ENCODE data around the gene TMEM191C. TPM values are rescaled to one million over a fixed set of nuclear protein-coding genes. Genes with fewer than 3 reads are reported as not detected.
"Not testable (repeated sequence)": the region's sequence is repeated elsewhere in the genome, so short reads cannot be mapped to it uniquely, and the experiment has no call there.

TMEM191C gene
- total RNA-seq, 1 donor from 2014 or later: 0.78 TPM

DNA sequence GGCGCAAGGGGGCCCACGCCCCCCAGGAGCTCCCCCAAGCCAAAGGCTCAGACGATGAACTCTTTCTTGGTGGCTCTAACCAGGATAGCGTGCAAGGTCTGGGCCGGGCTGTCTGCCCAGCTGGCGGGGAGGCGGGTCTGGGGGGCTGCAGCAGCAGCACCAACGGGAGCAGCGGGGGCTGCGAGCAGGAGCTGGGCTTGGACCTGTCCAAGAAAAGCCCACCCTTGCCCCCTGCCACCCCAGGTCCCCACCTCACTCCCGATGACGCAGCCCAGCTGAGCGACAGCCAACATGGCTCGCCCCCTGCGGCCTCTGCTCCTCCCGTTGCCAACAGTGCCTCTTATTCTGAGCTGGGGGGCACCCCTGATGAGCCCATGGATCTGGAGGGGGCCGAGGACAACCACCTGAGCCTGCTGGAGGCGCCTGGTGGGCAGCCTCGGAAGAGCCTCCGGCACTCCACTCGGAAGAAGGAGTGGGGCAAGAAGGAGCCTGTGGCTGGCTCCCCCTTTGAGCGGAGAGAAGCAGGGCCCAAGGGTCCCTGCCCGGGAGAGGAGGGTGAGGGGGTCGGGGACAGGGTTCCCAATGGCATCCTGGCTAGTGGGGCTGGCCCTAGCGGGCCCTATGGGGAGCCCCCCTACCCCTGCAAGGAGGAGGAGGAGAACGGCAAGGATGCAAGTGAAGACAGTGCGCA, 21.6 kb upstream of the TMEM191C start:
- no peak for ATAC-seq
- DNase-seq (ENCODE audit: low spot score): peak; percentile 41

GRCh38 chr22:21446128-21446826, 20.9 kb upstream of the TMEM191C start:
- peak; percentile 40 for DNase-seq (ENCODE audit: low spot score)

GRCh38 chr22:21446827-21447690, 20.1 kb upstream of the TMEM191C start:
- DNase-seq (ENCODE audit: low spot score): peak; percentile 44
- no peak for ATAC-seq

More at GRCh38 chr22:21446128-21446826, 20.9 kb upstream of the TMEM191C start:
- ATAC-seq: no peak

DNA sequence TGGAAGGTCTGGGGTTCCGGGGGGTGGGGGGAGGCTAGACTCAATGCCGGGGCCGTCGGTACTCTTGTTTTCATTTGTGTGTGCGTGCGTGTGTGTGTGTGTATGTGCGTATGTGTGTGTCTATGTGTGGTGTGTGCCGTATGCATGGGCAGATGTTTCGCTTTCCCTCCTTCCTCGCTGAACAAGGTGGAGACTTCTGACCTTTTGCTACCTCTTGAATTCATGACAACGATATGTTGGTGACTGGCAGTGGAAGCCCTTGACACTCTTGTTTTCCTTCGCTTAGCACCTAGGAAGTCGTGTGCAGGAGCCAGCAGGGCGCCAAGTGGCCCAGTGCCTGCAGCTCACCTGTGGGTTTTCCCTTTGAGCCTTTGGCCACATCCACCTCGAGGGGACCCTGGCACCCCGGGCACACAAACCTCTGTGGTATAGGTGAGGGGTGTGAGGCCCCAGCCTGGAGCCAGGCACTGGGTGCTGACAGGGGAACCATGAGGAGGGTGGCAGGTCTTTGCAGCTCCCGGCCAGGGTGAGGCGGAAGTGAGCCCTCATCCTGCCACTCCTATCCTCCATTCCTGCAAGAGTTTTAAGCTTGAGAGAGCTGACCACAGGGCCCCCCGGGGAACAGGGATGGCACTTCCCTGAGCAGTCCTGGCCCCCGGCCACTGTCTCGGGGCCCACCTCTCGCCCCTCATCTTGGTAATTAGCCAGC, 19.3 kb upstream of the TMEM191C start:
- DNase-seq (ENCODE audit: low spot score) (peak; percentile 30), ATAC-seq (no peak)

- ATAC-seq: no peak
- DNase-seq (ENCODE audit: low spot score): peak; percentile 32
Observed at GRCh38 chr22:21448627-21449416, 18.4 kb upstream of the TMEM191C start.

GRCh38 chr22:21449531-21450319, 17.5 kb upstream of the TMEM191C start:
- DNase-seq (ENCODE audit: low spot score) (peak; percentile 40), ATAC-seq (no peak)

DNA sequence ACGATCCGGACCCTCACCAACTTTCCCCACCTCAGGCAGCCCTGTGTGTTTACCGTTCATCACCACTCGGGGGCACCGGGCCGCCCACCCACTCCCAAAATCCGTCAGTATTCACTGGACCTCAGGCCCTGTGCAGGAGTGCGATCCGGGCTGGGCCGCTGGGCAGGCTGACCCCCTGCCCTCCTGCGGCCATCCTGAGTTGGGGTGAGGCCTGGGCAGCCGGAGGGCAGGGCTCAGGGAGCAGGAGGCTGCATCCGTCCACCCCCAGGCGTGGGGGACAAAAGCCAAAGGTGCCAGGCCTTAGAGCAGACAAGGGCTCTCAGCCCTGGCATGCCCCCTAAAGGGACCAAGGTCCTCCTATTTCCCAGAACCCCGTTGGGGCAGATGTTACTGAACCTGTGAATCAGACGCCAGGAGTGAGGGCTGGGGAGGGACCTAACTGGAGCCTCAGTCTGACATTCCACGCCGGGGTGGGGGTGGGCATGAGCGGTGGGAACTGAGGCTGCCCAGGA, 16.8 kb upstream of the TMEM191C start:
- DNase-seq (ENCODE audit: low spot score) (peak; percentile 33), ATAC-seq (no peak)

DNA sequence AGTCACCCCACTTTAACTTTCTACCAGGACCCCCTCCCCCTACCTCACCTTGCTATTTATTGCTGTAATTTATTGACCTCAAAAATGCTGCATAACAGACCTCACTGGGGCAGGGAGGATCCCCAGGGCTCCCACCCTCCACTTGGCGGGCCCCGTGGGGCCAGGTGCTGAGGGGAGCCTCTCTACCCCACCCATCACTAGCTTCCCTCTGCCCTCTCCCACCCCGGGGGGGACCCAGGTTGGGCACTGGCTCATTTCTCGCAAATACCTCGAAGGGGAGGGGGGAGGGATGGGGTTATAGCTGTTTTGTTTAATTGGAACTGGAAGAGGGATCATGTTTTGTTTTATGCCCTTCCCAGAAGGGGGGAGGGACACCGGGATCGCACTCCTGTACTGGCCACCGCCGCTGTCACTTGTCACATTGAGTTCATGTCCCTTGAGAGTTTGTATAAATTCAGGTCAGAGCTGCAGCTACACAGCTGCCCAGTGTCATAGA, 16.3 kb upstream of the TMEM191C start:
- ATAC-seq: no peak
- DNase-seq (ENCODE audit: low spot score): peak; percentile 31

GRCh38 chr22:21451545-21452520, 15.4 kb upstream of the TMEM191C start:
- no peak for ATAC-seq
- DNase-seq (ENCODE audit: low spot score): peak; percentile 32

- ATAC-seq: not testable (repeated sequence)
- DNase-seq (ENCODE audit: low spot score): peak; percentile 23
Observed at GRCh38 chr22:21452666-21453065, 14.5 kb upstream of the TMEM191C start.

DNA sequence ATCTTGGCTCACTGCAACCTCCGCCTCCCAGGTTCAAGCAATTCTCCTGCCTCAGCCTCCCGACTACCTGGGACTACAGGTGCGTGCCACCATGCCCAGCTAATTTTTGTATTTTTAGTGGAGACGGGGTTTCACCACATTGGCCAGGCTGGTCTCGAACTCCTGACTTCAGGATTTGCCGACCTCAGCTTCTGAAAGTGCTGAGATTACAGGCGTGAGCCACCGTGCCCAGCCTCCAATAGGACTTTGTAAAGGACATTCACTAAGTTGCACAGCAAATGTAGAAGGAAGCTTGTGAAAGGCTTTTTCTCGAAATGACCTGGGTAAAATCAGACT, 12.2 kb upstream of the TMEM191C start:
- ATAC-seq: not testable (repeated sequence)
- peak; percentile 22 for DNase-seq (ENCODE audit: low spot score)

- DNase-seq (ENCODE audit: low spot score): peak; percentile 40
- no peak for ATAC-seq
Observed at GRCh38 chr22:21455334-21456089, 11.7 kb upstream of the TMEM191C start.

DNA sequence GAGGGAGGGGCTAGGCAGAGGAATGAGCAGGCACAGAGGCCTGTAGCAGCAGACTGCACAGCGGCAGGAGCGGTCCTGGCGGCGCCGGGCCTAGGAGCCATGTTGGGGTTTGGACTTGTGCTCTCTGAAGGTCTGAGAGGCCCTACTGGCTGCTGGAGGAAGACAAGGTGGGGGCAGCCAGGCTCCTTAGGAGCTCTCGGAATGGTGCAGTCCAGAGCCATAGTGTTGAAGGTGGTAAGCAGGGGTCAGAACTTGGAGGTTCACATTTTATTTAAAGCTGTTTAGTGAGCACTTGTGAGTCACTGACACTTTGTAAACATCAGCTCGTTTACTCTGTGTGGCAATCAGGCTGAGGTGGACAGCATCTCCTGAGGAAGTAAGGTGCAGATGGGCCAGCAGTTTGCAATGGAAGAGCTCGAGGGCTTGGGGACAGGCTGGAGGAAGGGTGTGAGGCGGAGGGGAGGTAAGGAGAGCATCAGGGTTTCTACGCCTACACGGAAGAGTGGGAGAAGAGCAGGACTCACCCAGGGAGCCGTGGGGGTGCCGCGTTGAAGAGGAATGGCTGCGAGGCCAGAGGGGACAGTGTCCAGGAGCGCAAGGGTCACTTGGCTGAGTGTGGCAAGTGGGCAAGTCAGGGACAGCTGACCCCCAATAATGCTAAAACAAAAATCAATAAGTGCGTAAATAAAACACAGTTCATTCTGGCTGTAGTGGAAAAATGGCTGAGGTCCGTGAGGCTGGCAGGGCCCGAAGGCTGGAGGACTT, 10.0 kb upstream of the TMEM191C start:
- peak; percentile 78 for DNase-seq (ENCODE audit: low spot score)
- ATAC-seq: peak; percentile 75

- not testable (repeated sequence) for DNase-seq (ENCODE audit: low spot score)
- peak; percentile 81 for ATAC-seq
Observed at GRCh38 chr22:21462672-21463071, 4.5 kb upstream of the TMEM191C start.

- peak; percentile 88 for DNase-seq (ENCODE audit: low spot score)
- ATAC-seq: peak; percentile 88
Observed at GRCh38 chr22:21468194-21469096, 1.3 kb downstream of the TMEM191C start.

All from left lobe of liver (tissue), 2 donors.